Neuron (in vitro differentiated cells): Measurements from ENCODE around the gene AHNAK2.
"Not testable (repeated sequence)": the region's sequence is repeated elsewhere in the genome, so short reads cannot be mapped to it uniquely, and the experiment has no call there.

Experiments used
- H2AFZ ChIP-seq: one replicate; pipeline ENCODE4 v1.6.1; 2013; ENCODE audit warnings: low read depth, mild to moderate bottlenecking, inconsistent platforms, low read length, moderate library complexity
- H3K27me3 ChIP-seq: one replicate; pipeline ENCODE4 v1.6.1; 2013; ENCODE audit warnings: low read length; ENCODE audit not compliant: insufficient read depth
- H3K36me3 ChIP-seq: one replicate; pipeline ENCODE4 v1.6.1; 2013; ENCODE audit warnings: low read length; ENCODE audit not compliant: insufficient read depth
- H3K4me1 ChIP-seq: one replicate; pipeline ENCODE4 v1.6.1; 2013; ENCODE audit warnings: low read length; ENCODE audit not compliant: insufficient read depth
- H3K4me3 ChIP-seq: 2 replicates; pipeline ENCODE4 v1.5.1; 2013; ENCODE audit warnings: mild to moderate bottlenecking, low read length, moderate library complexity
- H3K9me3 ChIP-seq: one replicate; pipeline ENCODE4 v1.6.1; 2013; ENCODE audit warnings: low read length

The AHNAK2 gene

GRCh38 chr14:104913435-104913834 lies 64.7 kb downstream of the AHNAK2 start:
- Histone ChIP-seq H3K9me3 (no peaks in the 10 kb centered on the region), H3K27me3 (peaks cover 4% of the 10 kb centered on the region), H3K36me3 (no peaks in the 10 kb centered on the region), H3K4me1 (no peaks in the 10 kb centered on the region), H2AFZ (no peak overlapping the region), H3K4me3 (no peak overlapping the region)

GRCh38 chr14:104912053-104912452 lies 66.1 kb downstream of the AHNAK2 start:
- Histone ChIP-seq H3K9me3 (peaks cover 9% of the 10 kb centered on the region), H3K27me3 (peaks cover 15% of the 10 kb centered on the region), H3K4me1 (no peaks in the 10 kb centered on the region), H3K36me3 (no peaks in the 10 kb centered on the region), H2AFZ (no peak overlapping the region), H3K4me3 (no peak overlapping the region)

- H3K9me3 ChIP-seq = peaks cover 12% of the 10 kb centered on the region
- no peak overlapping the region for H2AFZ ChIP-seq
- H3K27me3 ChIP-seq = peaks cover 34% of the 10 kb centered on the region
- no peaks in the 10 kb centered on the region for H3K36me3 ChIP-seq
- no peak overlapping the region for H3K4me3 ChIP-seq
- H3K4me1 ChIP-seq = no peaks in the 10 kb centered on the region
Measured at GRCh38 chr14:104908303-104908702, 69.9 kb downstream of the AHNAK2 start.

- H3K4me1 ChIP-seq, H2AFZ ChIP-seq, H3K4me3 ChIP-seq, H3K36me3 ChIP-seq: not testable (repeated sequence)
- H3K9me3 ChIP-seq = peaks cover 12% of the 10 kb centered on the region
- H3K27me3 ChIP-seq = peaks cover 39% of the 10 kb centered on the region
Measured at GRCh38 chr14:104905579-104905933, 72.6 kb downstream of the AHNAK2 start.

- peaks cover 46% of the 10 kb centered on the region for H3K27me3 ChIP-seq
- not testable (repeated sequence) for H3K4me1 ChIP-seq, H3K4me3 ChIP-seq, H3K36me3 ChIP-seq, H2AFZ ChIP-seq
- H3K9me3 ChIP-seq = peaks cover 12% of the 10 kb centered on the region
Measured at GRCh38 chr14:104904650-104905578, 73.3 kb downstream of the AHNAK2 start.

- Histone ChIP-seq H3K9me3 (peaks cover 12% of the 10 kb centered on the region), H3K4me3 (no peak overlapping the region), H3K4me1 (no peaks in the 10 kb centered on the region), H3K27me3 (peaks cover 48% of the 10 kb centered on the region), H3K36me3 (no peaks in the 10 kb centered on the region), H2AFZ (no peak overlapping the region)
Measured at GRCh38 chr14:104903990-104904389, 74.2 kb downstream of the AHNAK2 start.

GRCh38 chr14:104900639-104901512 lies 77.3 kb downstream of the AHNAK2 start:
- H2AFZ ChIP-seq = no peak overlapping the region
- H3K4me1 ChIP-seq = no peaks in the 10 kb centered on the region
- peaks cover 35% of the 10 kb centered on the region for H3K27me3 ChIP-seq
- no peak overlapping the region for H3K4me3 ChIP-seq
- H3K9me3 ChIP-seq = no peaks in the 10 kb centered on the region
- no peaks in the 10 kb centered on the region for H3K36me3 ChIP-seq

- Histone ChIP-seq H3K4me1 (no peaks in the 10 kb centered on the region), H2AFZ (no peak overlapping the region), H3K4me3 (no peak overlapping the region), H3K36me3 (no peaks in the 10 kb centered on the region), H3K9me3 (no peaks in the 10 kb centered on the region), H3K27me3 (peaks cover 29% of the 10 kb centered on the region)
Measured at GRCh38 chr14:104899781-104900180, 78.4 kb downstream of the AHNAK2 start.

GRCh38 chr14:104898870-104899510 lies 79.2 kb downstream of the AHNAK2 start:
- Histone ChIP-seq H3K4me1 (no peaks in the 10 kb centered on the region), H3K9me3 (no peaks in the 10 kb centered on the region), H3K36me3 (no peaks in the 10 kb centered on the region), H3K27me3 (peaks cover 21% of the 10 kb centered on the region), H3K4me3 (no peak overlapping the region), H2AFZ (no peak overlapping the region)

GRCh38 chr14:104898195-104898558 lies 80.0 kb downstream of the AHNAK2 start:
- no peaks in the 10 kb centered on the region for H3K9me3 ChIP-seq
- no peak overlapping the region for H3K4me3 ChIP-seq
- no peak overlapping the region for H2AFZ ChIP-seq
- no peaks in the 10 kb centered on the region for H3K36me3 ChIP-seq
- no peaks in the 10 kb centered on the region for H3K4me1 ChIP-seq
- H3K27me3 ChIP-seq = peaks cover 18% of the 10 kb centered on the region

GRCh38 chr14:104897330-104898194 lies 80.6 kb downstream of the AHNAK2 start:
- Histone ChIP-seq H3K27me3 (peaks cover 18% of the 10 kb centered on the region), H3K4me3 (no peak overlapping the region), H3K4me1 (no peaks in the 10 kb centered on the region), H3K9me3 (no peaks in the 10 kb centered on the region), H2AFZ (no peak overlapping the region), H3K36me3 (no peaks in the 10 kb centered on the region)
